ENCODE results near the gene CLDND1.
A peak's percentile ranks its signal among the peaks of the same experiment; 100 is the strongest.

CLDND1 gene

GRCh38 chr3:98513091-98513511, 9.6 kb downstream of the CLDND1 start:
- DNase-seq = no peak

- DNase-seq = no peak
These were observed 10.1 kb downstream of the CLDND1 start for GRCh38 chr3:98512576-98512975.

- no peak for DNase-seq
These were observed 14.1 kb downstream of the CLDND1 start for GRCh38 chr3:98508582-98508981.

GRCh38 chr3:98504539-98504938, 18.2 kb downstream of the CLDND1 start:
- no peak for DNase-seq

- no peak for DNase-seq
These were observed 20.7 kb downstream of the CLDND1 start for GRCh38 chr3:98501863-98502576.

GRCh38 chr3:98501270-98501669, 21.4 kb downstream of the CLDND1 start:
- no peak for DNase-seq

GRCh38 chr3:98500019-98500418, 22.7 kb downstream of the CLDND1 start:
- peak; percentile 98 for DNase-seq

- no peak for DNase-seq
These were observed 25.3 kb downstream of the CLDND1 start, which contains the start of gene OR5K2 for GRCh38 chr3:98497381-98497780. OR5K2 (plus strand) TSS chr3:98497681; CDS start chr3:98497681, 0 bp downstream.

- DNase-seq = no peak
These were observed 39.1 kb downstream of the CLDND1 start for GRCh38 chr3:98483626-98484025.

- DNase-seq = no peak
These were observed 39.8 kb downstream of the CLDND1 start for GRCh38 chr3:98482717-98483482.

Measured in SHP77 treated with DMSO at 0.1 percent for 48 hours (cell line).